T47D (cell line): Measurements from ENCODE around the gene MANF.
A peak's percentile ranks its signal among the peaks of the same experiment; 100 is the strongest.

Experiments
- DNase-seq, 2 experiments: peaks; one replicate each; pipeline versions ENCODE4 v3.0.0 to v3.0.0-alpha.2; 2011 to 2012; ENCODE audit warnings: low read depth in 1 of 2, low spot score in 1 of 2
- JUND ChIP-seq: IDR thresholded peaks from 2 replicates; pipeline ENCODE4 v1.6.1; 2012; ENCODE audit warnings: low read depth
- in situ Hi-C: cut with HindIII; loops from 2 replicates; pipeline ENCODE4 v1.10.0; 2016; ENCODE audit warnings: low sequenced_read_pairs, low pct_unique_long_range_greater_than_20kb

MANF gene

GRCh38 chr3:51388286-51389029 is 3.4 kb downstream of the MANF start:
- TF ChIP-seq JUND = no peak
- in situ Hi-C loops = no loop called here
- DNase-seq = peak; percentile 52 to 92

GRCh38 chr3:51389423-51390183 is 4.5 kb downstream of the MANF start:
- no peak for TF ChIP-seq JUND
- in situ Hi-C loops = no loop called here
- DNase-seq = peak in 1 of 2 experiments; percentile 52

- TF ChIP-seq JUND = no peak
- in situ Hi-C loops = no loop called here
- no peak for DNase-seq
Observed at GRCh38 chr3:51390246-51391074, 5.4 kb downstream of the MANF start.

- no peak for TF ChIP-seq JUND
- peak; percentile 90 to 96 for DNase-seq
- in situ Hi-C loops = no loop called here
Observed at GRCh38 chr3:51391075-51391565, 6.0 kb downstream of the MANF start, which contains the start of gene RBM15B. Gene RBM15B (plus strand): TSS chr3:51391285. CDS start chr3:51391400, 115 bp downstream.

- DNase-seq = peak in 1 of 2 experiments; percentile 37
- in situ Hi-C loops = no loop called here
Observed at GRCh38 chr3:51391566-51392354, 6.7 kb downstream of the MANF start.

GRCh38 chr3:51392355-51393133 is 7.5 kb downstream of the MANF start:
- in situ Hi-C loops = no loop called here
- no peak for DNase-seq
- TF ChIP-seq JUND = no peak

More at GRCh38 chr3:51391566-51392354, 6.7 kb downstream of the MANF start:
- TF ChIP-seq JUND = no peak

GRCh38 chr3:51393134-51393495 is 8.0 kb downstream of the MANF start:
- no peak for TF ChIP-seq JUND
- in situ Hi-C loops = no loop called here
- no peak for DNase-seq

- no peak for TF ChIP-seq JUND
- no peak for DNase-seq
Observed at GRCh38 chr3:51393564-51393963, 8.5 kb downstream of the MANF start.

GRCh38 chr3:51394541-51394940 is 9.4 kb downstream of the MANF start:
- in situ Hi-C loops = no loop called here
- no peak for TF ChIP-seq JUND
- DNase-seq = no peak

More at GRCh38 chr3:51393564-51393963, 8.5 kb downstream of the MANF start:
- in situ Hi-C loops = no loop called here

GRCh38 chr3:51395493-51396213 is 10.6 kb downstream of the MANF start:
- no peak for TF ChIP-seq JUND
- DNase-seq = no peak
- in situ Hi-C loops = no loop called here
